HG03469 (cell line): ENCODE measurements around the gene ZFYVE1.
"Not testable (repeated sequence)": the region's sequence is repeated elsewhere in the genome, so short reads cannot be mapped to it uniquely, and the experiment has no call there.

Experiments used
- ATAC-seq: cut with Tn5 transposase; IDR thresholded peaks from one replicate; pipeline ENCODE4 v1.9.1; 2021; ENCODE audit warnings: mild to moderate bottlenecking, moderate library complexity, moderate number of reproducible peaks; ENCODE audit not compliant: unreplicated experiment

Gene ZFYVE1, protein sequence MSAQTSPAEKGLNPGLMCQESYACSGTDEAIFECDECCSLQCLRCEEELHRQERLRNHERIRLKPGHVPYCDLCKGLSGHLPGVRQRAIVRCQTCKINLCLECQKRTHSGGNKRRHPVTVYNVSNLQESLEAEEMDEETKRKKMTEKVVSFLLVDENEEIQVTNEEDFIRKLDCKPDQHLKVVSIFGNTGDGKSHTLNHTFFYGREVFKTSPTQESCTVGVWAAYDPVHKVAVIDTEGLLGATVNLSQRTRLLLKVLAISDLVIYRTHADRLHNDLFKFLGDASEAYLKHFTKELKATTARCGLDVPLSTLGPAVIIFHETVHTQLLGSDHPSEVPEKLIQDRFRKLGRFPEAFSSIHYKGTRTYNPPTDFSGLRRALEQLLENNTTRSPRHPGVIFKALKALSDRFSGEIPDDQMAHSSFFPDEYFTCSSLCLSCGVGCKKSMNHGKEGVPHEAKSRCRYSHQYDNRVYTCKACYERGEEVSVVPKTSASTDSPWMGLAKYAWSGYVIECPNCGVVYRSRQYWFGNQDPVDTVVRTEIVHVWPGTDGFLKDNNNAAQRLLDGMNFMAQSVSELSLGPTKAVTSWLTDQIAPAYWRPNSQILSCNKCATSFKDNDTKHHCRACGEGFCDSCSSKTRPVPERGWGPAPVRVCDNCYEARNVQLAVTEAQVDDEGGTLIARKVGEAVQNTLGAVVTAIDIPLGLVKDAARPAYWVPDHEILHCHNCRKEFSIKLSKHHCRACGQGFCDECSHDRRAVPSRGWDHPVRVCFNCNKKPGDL

DNA sequence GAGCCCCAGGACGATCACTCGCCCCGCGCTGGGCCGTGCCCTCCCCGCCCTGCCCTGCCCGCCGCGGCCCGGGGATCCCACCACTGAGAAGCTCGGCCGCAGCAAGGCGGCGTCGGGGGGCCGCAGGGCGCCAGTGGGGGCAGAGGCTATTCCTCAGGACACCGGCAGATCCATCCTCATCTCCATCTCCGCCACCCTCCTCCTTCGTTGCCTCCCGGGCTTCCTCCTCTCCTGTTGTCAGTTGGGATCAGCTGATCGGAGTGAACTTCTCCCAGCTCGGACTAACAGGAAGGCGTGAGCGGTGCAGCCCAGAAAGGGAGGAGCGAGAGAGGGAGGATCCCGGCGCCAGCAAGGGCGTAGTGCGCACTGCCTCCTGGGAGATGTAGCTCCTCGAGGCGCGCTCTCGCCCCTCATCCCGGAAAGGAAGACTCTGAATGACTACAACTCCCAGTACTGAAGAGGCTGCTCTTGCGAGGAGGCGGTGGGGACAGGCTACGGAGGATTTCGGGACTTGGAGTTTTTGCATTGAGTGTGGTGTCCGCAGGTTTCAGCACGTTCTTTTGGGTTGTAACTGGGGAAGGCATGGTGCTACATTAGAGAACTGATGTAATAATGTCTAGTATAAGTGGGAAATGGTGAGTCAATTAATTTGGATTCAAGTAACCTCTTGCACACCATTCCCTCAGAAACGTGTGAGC lies at the start of gene ZFYVE1:
TSS of gene ZFYVE1 (minus strand) at position 262 of the 698 bp plus-strand sequence. CDS start 2,598 bp downstream, outside the sequence.
- ATAC-seq: peak; percentile 96

DNA sequence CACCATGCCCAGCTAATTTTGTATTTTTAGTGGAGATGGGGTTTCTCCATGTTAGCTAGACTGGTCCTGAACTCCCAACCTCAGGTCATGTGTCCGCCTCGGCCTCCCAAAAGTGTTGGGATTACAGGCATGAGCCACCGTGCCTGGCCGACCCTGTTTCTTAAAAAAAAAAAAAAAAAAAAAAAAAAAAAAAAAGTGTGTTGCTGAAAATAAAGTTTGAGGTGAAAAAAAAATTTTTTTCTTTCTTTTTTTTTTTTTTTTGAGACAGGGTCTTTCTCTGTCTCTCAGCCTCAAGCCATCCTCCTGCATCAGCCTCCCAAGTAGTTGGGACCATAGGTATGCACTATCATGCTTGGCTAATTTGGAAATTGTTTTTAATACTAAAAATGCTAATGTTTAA lies 42.7 kb upstream of the ZFYVE1 start:
- ATAC-seq: no peak

DNA sequence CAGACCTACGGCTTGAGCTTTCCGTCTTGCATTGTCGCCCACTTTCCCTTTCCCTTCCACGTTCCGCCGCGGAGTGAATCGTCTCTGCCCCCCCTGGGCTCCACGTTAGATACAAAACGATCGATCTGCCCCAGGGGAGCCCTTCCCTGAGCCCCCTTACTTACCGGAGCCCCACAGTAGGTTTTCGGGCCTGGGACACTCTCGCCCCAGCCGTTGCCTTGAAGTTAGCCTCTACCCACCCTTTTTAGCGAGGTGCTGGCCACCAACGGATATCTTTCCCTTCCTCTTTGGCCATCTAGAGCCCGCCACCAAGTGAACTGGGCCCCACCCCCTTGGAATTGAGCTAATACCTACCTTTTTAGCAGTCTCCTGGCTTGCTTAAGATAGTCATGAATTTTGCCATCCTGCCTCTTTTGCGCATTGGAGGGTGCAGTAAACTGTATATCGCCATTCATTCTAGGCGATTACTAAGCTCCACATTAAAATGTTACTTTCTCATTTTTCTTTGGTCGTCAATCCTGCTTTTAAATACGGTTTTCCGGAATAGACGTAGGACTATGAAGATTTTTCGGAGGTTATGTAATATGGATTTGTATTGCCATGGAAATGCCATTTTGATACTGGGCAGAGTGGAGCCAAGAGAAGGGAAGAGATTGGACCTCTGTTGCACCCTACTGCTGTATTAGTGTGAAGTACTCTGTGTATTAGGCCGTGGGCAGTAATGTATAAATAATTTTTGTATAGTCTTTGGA lies 32.2 kb upstream of the ZFYVE1 start:
- ATAC-seq: no peak

DNA sequence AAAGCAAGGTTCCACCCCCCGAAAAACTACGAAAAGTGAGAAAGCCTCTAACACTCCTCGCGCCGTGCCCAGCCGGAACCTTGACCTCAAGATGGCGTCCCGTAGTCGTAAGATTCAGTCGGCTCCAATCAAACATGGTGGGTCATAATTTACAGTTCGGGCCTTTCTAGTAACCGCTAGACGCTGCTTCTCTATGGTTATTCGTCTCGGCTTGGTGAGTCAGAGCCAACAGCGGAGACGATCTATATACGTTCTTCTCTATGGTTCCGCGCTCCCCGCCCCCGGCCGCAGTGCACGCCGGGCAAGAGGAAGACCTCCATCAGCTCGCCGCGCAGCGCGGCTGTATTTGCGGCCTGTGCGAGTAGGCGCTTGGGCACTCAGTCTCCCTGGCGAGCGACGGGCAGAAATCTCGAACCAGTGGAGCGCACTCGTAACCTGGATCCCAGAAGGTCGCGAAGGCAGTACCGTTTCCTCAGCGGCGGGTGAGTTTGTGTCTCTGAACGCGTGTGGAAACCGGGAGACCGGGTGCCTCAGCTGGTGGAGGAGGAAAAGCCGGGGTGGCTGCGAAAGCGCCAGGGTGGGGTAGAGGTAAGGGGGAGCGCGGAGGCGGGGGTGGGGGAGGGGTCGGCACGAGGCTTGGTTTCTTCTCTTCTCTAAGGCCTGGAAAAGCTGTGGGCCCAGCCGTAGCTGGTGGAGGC lies 31.5 kb upstream of the ZFYVE1 start, which contains the start of gene RBM25:
TSS of gene RBM25 (plus strand) at position 311 of the 698 bp plus-strand sequence. CDS start 13,108 bp downstream, outside the sequence.
- peak; percentile 94 for ATAC-seq

DNA sequence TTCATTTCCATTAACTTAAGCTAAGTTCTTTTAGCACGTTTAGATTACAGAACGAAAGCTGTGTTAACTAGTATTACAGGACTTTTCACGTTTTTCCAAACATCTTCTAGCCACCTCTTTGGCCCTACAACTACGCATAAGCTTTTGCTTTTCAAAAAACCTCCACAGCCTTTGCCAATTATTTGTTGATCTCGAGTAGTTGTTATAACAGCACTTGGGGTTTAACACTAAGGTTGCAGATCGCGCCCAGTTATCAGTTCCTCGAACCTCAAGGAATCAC lies 31.0 kb upstream of the ZFYVE1 start:
- ATAC-seq: no peak

DNA sequence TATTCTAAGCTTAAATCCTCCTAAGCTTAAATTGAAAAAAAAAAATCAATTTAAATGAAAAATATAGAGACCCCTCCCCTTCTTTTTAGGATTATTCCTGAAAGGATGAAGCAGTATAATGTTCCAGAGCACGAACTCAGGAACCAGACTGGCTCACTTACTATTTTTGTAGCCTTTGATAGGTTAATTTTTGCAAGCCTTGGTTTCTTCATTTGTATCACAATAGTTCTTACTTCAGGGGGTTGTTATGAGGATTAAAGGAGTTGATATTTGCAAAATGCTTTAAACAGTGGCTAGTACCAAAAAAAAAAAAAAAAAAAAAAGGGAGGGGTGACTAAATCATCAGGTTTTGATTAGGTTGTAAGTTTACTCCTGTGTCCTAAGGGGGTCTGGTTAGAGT lies 28.3 kb upstream of the ZFYVE1 start:
- no peak for ATAC-seq

DNA sequence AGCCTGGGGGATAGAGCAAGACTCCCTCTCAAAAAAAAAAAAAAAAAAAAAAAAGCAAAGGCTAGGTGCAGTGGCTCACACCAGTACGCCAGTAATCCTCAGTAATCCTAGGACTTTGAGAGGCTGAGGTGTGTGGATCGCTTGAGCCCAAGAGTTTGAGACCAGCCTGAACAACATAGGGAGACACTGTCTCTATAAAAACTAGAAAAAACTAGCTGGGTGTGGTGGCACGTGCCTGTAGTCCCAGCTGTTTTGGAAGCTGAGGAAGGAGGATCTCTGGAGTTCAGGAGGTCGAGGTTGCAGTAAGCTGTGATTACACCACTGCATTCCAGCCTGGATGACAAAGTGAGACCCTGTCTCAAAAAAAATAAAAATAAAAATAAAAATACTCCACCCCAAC lies 22.5 kb upstream of the ZFYVE1 start:
- no peak for ATAC-seq

DNA sequence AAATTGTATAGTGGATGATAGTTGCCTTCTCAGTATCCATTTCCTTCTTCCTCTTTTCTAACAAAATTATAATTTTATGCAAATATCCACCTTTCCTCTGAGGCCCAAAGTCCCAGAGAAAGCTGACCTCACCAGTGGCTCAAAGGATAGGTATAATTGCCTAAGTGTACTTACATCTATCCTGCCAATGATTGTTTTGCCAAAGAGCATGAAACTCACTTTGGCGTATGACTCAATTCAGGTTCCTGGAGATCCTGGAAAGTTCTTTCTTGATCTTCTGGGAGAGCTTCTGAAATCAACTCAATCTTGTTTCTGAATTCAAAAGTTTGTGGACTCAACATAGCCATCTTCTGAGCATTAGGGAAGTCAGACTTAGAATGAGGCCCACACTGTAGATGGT lies 20.9 kb upstream of the ZFYVE1 start:
- no peak for ATAC-seq

DNA sequence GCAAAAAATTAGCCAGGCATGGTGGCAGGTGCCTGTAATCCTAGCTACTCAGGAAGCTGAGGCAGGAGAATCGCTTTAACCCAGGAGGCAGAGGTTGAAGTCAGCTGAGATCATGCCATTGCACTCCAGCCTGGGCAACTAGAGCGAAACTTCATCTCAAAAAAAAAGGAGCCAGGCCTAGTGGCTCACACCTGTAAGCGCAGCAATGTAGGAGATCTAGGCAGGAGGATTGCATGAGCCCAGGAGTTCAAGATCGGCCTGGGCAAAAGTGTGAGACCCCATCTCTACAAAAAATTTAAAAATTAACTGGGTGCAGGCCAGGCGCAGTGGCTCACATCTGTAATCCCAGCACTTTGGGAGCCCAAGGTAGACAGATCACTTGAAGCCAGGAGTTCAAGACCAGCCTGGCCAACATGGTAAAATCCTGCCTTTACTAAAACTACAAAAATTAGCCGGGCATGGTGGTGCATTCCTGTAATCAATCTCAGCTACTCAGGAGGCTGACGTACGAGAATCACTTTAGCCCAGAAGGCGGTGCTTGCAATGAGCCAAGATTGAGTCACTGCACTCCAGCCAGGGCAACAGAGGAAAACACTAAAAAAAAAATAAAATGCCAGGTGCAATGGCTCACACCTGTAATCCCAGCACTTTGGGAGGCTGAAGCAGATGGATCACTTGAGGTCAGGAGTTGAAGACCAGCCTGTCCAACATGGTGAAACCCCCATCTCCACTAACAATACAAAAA lies 10.0 kb upstream of the ZFYVE1 start:
- ATAC-seq: not testable (repeated sequence)

DNA sequence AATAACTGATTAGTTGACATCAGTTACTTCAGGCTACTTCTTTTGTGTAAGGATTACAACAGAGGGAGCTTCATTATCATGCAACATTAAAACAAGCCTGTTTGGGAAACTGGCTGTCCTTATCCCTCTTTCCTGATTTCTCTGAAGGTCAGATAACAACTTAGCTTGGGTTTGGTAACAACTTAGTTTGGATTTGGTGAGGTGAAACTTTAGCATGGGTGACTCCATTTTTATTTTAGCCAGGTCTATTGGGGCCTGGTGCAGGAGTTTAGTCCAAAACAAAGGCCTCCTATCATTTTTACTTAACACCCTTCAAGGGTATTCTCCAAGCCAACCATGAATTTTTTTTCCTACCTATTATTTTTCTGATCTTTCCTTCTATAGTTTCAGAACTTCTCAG lies 1.1 kb upstream of the ZFYVE1 start:
- ATAC-seq: no peak

DNA sequence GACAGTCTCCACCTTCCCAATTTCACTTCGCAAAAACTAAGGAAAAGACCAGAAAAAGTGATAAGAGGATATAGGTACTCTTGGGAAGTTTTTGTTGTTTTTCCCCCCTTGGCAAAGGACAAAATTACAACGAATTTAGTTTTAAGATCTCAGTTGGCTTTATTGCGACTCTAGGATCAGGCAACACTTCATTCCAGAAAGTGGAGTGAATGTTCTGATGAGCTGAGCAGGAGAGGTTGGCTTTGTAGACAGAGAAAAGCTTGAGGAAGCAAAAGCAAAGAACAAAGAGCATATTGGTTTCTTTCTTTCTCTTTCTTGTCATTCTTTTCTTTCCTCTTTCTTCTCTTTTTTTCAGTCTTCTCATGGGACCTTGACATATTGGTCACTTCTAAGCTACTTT lies 640 bp upstream of the ZFYVE1 start:
- no peak for ATAC-seq

DNA sequence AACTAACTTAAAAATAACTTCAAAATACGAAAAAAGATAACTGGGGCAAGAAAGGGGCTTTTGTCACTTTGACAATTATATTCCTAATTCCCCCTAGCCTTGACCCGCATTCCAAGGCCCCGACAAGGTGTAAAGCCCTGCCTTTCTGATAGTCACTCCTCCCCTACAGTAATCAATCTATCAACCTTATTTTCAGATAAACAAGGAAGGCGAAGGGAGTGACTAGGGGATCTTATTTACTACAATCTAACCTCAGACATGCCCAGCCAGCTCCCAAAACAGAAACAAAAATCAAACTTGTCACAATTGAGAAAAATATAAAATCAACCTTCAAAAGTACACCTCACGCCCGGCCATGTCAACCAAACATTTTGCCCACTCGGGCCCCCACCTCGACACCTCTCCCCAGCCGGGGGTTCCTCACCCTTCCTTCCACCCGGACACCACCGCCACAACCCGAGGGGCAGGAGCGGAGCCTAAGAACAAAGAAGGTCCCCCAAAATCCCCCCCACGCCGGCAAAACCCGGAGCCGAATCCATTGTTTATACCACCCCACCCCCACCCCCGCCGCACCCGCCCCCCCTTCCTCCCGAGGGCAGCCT lies 562 bp downstream of the ZFYVE1 start:
- no peak for ATAC-seq

DNA sequence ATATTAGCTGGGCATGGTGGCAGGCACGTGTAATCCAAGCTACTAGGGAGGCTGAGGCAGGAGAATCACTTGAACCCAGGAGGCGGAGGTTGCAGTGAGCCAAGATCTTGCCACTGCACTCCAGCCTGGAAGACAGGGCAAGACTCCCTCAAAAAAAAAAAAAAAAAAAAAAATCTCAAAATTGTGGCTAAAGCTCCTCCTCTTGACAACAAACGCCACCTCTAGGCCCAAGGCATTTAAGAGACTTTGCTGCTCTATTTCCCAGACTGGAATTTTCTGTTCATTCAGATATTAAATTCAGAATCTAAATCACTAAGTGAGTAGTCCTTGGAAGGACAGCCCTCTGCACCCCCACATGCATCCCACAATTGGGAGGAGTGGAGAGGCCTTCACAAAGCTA lies 1.4 kb downstream of the ZFYVE1 start:
- ATAC-seq: no peak

DNA sequence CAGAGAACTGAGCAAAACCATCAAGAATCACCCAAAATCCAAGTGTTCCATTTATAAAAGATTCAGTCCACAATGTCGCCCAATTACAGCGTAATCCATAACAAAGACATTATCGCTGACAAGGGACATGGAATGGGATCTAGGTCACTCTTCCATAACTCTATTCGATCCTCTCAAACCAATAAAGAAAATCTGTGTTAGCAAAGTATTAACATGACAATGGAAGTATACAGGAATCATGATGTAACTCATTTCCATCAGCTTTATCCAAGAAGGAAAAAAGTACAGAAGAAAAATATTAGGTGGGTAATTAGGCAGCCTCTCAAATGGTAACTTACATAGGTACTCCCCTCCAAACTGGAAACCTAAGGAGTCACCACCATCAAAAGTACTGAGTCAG lies 4.9 kb downstream of the ZFYVE1 start:
- no peak for ATAC-seq

DNA sequence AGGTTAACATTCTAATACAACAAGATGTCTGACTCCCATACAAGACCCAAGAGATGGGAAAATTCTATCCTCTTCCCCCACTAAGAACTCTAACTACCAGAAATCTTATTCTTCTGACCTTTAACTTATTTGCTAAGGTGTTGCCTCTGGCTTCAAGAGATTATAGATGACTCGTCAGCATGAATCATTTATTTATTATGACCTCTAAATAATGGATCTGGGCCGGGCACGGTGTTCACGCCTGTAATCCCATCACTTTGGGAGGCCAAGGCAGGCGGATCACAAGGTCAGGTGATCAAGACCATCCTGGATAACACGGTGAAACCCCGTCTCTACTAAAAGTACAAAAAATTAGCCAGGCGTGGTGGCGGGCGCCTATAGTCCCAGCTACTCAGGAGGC lies 10.9 kb downstream of the ZFYVE1 start:
- not testable (repeated sequence) for ATAC-seq

DNA sequence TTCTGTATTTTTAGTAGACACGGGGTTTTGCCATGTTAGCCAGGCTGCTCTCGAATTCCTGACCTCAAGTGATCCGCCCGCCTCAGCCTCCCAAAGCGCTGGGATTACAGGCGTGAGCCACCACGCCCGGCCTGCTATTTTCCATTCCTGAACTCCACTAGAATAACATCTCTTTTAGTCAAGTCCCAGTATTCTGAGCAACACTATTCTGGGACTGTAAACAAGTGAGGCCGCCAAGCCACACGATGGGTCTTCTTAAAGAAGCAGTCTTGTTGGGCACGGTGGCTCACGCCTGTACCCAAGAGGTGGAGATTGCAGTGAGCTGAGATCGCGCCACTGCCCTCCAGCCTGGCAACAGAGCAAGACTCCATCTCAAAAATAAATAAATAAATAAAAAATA lies 11.4 kb downstream of the ZFYVE1 start:
- not testable (repeated sequence) for ATAC-seq

DNA sequence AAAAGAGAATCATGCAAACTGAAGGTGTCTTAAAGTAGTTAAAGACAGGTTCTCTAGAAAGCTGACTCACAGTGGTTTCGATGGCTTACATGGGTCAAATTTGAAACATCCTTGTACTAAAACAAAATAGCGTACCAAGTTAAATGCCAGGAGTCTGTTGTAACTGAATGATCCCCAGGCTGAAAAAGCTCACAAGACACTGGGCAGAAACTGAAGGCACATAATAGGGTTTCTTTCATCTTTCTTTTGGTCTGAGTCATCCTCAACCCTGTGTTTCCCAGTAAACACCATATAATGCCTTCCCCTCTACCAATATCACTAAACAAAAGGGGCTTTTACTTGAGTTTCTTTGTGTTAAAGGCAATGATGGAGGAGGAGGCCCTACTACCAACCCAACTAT lies 12.8 kb downstream of the ZFYVE1 start:
- no peak for ATAC-seq

DNA sequence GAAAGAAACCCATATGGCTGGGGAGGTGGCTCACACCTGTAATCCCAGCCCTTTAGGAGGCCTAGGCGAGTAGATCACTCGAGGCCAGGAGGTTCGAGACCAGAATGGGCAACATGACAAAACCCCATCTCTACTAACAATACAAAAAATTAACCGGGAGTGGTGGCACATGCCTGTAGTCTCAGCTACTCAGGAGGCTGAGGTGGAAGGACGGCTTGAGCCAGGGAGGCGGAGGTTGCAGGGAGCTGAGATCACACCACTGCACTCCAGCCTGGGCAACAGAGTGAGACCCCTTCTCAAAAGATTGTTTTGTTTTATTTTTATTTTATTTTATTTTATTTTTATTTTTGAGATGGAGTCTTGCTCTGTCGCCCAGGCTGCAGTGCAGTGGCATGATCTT lies 15.7 kb downstream of the ZFYVE1 start:
- not testable (repeated sequence) for ATAC-seq

DNA sequence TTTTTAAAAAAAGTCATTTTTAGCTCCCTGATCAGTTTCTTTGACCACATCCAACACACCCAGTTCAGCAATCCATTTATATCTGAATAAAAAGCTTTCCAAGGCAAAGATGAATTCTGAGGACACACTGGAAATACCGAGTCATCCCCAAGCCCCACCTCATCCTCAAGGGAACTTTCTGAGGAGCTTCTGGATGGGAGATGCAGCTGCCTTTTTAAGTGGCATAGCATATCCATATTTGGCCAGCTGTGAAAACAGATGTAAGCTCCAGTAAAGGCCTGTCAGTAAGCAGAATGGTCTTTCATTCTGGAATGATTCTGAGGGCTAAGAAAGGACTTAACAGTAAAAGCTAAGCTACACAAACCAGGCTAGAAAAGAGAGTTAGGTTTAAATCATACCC lies 18.4 kb downstream of the ZFYVE1 start:
- no peak for ATAC-seq
